ENCODE results near the gene SGMS1.
"Not testable (repeated sequence)": the region's sequence is repeated elsewhere in the genome, so short reads cannot be mapped to it uniquely, and the experiment has no call there.

DNA sequence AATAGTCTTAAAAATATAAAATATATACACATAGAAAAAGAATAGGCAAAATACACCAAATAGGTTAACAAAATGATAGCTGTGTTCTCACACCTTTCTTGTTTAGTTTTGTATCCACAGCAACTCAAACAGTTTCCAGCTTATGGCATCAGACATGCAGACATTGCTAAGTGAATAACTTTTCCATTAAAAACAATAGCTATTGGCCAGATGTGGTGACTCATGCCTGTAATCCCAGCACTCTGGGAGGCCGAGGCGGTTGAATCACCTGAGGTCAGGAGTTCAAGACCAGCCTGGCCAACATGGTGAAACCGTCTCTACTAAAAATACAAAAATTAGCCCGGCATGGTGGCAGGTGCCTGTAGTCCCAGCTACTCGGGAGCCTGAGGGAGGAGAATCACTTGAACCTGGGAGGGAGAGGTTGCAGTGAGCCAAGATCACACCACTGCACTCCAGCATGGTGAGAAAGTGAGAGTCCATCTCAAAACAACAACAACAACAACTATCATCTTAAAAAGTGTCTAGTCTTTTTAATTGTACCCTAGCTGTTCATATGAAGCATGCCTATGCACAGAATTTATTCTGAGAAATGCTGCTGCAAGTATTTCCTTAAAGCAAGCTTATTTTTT lies 88.9 kb downstream of the SGMS1 start:
- TF ChIP-seq, protein P1, sequence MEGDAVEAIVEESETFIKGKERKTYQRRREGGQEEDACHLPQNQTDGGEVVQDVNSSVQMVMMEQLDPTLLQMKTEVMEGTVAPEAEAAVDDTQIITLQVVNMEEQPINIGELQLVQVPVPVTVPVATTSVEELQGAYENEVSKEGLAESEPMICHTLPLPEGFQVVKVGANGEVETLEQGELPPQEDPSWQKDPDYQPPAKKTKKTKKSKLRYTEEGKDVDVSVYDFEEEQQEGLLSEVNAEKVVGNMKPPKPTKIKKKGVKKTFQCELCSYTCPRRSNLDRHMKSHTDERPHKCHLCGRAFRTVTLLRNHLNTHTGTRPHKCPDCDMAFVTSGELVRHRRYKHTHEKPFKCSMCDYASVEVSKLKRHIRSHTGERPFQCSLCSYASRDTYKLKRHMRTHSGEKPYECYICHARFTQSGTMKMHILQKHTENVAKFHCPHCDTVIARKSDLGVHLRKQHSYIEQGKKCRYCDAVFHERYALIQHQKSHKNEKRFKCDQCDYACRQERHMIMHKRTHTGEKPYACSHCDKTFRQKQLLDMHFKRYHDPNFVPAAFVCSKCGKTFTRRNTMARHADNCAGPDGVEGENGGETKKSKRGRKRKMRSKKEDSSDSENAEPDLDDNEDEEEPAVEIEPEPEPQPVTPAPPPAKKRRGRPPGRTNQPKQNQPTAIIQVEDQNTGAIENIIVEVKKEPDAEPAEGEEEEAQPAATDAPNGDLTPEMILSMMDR (IDR thresholded peaks at IDR 0.05), result not testable (repeated sequence)
- not testable (repeated sequence) for TF ChIP-seq POLR2A (IDR thresholded peaks at IDR 0.05)
